NCI-H146 (cell line): ENCODE results near the gene C2orf68.
"Not testable (repeated sequence)": the region's sequence is repeated elsewhere in the genome, so short reads cannot be mapped to it uniquely, and the experiment has no call there.

ENCODE experiments used
- DNase-seq: peaks from one replicate; lab custom pipeline; 2025; lab: John Stamatoyannopoulos, UW

Gene C2orf68, protein sequence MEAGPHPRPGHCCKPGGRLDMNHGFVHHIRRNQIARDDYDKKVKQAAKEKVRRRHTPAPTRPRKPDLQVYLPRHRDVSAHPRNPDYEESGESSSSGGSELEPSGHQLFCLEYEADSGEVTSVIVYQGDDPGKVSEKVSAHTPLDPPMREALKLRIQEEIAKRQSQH

DNA sequence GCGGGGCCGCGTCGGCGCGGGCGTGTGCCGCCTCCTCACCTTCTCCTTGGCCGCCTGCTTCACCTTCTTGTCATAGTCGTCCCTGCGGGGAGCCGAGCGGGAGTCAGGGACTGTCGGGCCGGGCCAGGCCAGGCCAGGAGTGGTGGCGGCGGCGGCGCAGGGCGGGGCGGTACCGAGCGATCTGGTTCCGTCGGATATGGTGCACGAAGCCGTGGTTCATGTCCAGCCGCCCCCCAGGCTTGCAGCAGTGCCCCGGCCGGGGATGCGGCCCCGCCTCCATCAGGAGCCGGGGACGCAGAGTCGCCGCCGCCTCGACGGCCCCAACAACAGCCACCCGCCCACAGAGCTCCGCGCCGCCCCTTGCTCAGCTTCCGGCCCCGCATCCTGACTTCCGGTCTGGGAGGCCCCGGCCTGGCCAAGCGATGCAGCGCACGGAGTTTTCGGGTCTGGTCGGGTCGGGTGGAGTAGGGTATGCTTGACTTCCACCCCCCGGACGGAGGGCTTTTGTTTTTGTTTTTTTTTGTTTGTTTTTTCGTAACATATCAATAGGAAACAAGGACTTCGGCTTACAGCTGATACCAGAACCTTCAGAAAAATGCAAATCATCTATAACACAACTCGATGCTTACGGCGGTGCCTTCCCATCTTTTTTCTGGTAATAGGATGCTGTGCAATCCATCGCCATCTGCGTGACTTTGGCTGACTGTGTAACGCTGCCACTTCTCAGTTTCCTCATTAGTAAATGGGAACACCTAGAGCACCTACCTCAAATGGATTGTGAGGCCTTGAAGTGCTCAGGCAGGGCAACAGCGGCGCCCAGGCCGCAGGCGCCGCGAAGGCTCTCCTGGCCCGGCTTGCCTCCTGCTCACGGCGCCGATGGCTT lies at the start of gene C2orf68:
Gene C2orf68 (minus strand): TSS at position 362 of the 883 bp plus-strand sequence. CDS start 82 bp downstream, at position 280.
- DNase-seq: peak; percentile 91

DNA sequence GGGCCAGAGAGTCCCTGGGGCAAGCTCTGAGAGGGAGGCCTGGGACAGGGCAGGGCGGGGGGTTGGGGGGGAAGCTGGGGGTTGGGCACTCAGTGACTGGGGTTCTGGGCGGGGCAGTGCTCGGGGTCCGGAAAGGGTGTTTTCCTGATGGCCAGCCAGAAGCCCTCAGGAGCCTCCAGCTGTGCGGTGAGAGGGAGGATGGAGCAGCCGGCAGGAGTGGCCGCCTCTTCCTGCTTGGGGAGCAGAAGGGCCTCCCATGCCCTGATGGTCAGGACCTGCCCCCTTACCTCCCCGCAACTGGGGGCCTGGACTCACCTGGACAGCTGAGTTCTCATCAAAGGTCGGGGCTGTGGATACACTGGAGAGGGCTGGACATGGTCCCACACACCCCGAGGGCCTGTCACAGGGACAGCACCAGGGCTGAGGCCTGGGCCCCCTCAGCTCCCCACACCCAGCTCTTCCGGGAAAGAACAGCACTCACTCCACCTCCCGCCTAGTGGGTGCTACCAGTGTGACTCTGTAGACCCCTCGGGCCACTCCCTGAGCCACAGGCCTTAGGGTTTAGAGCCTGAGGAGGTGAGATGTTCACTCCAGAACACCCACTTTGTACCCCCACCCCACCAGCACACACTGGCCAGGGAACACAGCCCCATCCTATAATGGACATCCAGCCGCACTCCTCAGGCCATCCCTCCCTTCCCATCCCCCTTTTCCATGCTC lies 49.4 kb upstream of the C2orf68 start:
- DNase-seq: no peak

DNA sequence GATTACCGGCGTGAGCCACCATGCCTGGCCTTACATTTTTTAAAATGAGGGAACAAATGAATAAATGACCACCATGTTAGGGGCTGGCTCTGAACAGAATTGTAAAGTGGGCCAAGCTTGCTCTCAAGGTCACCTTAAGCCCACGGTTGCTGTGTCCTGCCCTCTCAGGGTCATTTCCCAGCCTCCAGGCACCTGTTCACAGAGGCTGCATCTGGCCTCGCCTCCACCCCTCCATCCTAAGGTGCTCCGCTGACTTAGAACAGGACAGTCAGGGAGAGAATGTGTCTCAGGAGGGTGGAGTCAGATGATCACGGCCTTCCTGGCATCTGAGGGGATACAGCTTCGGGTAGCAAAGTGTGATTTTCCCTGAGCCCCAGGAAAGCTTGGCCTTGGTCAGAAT lies 48.9 kb upstream of the C2orf68 start:
- DNase-seq: no peak

DNA sequence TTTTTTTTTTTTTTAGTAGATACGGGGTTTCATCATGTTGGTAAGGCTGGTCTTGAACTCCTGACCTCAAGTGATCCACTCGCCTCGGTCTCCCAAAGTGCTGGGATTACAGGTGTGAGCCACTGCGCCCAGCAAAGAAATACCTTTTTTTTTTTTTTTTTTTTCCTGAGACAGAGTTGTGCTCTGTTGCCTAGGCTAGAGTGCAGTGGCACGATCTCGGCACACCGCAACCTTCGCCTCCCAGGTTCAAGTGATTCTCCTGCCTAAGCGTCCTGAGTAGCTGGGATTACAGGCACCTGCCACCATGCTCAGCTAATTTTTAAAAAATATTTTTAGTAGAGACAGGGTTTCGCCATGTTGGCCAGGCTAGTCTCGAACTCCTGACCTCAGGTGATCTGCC lies 48.4 kb upstream of the C2orf68 start:
- DNase-seq: not testable (repeated sequence)

DNA sequence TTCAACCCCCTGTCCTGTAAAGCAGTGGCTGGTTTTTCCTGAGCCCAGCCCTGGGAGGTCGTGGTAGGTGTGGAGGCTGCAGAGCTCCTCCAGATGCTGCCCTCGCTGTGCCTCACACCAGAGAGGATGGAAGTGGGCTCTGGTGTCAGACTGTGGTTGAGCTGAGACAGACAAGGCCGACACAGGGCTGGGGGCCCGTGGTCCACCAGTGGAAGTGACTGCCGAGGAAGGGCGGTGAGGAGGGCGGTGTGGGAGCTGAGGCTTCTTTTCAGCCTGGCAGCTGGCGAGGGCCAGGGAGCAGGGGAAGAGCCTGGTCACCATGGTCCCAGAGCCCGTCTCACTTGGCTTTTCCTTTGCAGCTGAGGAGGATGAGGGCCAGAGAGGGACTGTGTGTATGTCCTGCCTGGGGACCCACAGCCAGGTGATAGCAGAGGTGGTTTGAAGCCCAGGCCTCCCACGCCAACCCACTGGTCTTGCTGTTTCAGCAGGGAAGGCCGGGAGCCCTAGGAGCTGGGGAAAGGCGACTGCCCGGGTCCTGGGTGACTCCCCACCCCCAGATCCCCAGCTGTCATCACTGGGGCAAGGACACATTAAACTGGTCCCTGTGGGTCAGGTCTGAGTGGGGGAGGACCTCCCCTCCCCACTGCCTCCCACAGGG lies 47.6 kb upstream of the C2orf68 start:
- DNase-seq: no peak

DNA sequence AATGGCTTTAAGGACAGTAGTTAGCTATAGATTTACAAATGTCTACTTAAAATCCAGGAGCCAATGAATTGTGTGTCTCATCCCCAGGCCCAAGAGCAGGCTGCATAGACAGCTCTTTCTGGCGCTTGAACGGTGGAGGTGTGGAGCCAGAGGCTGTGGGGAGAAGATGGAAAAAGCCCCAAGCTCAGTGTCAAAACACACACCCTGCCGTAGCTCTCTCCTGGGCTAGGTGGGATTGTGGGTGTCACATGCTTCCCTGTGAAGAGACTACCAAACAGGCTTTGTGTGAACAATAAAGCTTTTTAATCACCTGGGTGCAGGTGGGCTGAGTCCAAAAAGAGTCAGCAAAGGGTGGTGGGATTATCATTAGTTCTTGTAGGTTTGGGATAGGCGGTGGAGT lies 45.5 kb upstream of the C2orf68 start:
- DNase-seq: not testable (repeated sequence)

DNA sequence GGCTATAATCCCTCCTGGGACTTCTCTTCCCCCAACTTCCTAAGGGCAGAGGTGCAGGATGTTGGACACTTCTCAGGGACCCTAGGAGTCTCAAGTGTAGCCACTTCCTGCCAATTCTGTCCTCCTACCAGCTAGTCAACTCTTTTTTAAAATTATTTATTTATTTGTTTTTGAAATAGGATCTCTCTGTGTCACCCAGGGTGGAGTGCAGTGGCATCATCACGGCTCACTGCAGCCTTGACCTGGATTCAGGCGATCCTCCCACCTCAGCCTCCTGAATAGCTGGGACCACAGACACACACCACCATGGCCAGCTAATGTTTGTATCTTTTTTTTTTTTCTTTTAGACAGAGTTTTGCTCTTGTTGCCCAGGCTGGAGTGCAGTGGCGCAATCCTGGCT lies 44.6 kb upstream of the C2orf68 start:
- DNase-seq: no peak

DNA sequence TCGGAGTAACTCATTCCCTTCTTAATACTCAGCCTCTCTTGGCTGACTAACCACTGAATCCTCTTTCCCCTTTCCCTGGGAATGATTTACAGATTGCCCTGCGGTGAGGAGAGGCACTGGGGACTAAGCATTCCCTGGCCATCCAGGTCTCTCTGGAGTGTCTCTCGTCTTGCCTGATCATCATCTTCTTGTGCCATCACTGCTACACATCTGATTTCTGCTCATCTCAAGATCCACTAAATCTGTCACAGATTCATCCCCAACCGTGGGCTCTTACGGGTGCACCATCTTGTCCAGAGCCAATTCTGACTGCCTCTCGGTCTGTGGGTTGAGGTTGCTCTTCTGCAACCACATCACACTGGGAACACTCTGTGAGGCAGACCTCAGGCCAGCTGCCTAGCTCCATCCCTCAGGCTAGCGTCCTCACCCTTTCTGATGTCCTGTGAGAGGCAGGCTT lies 44.1 kb upstream of the C2orf68 start:
- no peak for DNase-seq

DNA sequence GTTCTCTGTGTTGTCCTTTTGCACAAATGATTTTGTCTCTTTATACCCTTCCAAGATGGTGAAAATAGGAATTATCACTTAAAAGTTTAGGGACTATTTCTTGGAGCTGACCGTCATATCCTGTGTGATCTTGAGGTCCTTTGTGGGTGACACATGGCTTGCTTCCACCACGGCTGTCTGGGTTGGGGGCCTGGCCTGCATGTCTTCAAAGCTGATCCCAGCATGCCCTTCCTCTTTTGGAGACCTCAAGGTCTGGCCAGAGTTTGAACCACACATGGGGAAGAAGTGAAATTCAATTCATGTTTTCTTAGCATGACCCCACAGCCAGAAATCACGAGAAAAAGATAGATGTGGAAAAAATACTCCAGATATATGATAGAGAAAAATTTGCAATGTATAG lies 42.1 kb upstream of the C2orf68 start:
- DNase-seq: no peak

DNA sequence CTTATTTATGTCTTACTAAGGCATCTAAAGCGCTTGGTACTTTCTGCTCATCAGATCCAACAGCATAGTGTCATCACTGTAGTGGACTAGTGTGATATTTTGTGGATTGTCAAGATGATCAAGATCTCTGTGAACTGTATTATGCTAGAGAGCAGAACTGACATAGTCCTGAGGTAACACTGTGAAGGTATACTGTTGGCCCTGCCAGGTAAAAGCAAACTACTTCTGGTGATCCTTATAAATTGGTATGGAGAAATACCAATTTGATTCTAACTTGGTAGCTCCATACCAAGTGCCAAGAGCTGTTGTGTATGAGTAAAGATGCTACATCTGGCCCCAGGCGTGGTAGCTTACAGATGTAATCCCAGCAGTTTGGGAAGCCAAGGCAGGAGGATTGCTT lies 40.2 kb upstream of the C2orf68 start:
- no peak for DNase-seq

DNA sequence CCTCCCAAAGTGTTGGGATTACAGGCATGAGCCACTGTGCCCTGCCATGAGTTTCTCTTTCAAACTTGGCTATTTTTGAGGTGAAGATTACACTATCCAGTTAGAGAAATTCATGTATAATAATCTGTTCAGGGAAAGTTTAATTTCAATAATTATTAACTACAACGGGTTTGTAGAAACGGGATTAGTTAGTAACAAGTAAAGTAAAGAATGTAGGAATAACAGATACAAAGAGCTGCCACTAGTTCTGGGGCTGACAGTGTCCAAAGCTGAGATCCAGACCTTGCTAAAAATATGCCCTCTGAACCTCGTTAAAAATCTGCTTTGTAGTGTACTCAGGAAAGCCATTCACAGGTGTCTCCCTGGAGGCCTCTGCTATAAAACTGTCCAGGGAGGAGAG lies 39.2 kb upstream of the C2orf68 start:
- no peak for DNase-seq

DNA sequence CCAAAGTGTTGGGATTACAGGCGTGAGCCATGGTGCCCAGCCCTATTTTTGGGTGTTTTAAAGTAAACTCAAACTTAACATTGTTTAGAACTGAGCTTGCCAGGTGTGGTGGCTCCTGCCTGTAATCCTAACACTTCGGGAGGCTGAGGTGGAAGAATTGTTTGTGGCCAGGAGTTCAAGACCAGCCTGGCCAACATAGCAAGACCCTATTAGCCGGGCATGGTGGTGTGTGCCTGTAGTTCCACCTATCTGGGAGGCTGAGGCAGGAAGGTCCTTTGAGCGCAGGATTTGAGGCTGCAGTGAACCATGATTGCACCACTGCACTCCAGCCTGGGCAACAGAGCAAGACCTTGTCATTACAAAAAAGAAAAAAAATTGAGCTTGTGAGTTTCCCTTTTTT lies 38.6 kb upstream of the C2orf68 start:
- DNase-seq: no peak

DNA sequence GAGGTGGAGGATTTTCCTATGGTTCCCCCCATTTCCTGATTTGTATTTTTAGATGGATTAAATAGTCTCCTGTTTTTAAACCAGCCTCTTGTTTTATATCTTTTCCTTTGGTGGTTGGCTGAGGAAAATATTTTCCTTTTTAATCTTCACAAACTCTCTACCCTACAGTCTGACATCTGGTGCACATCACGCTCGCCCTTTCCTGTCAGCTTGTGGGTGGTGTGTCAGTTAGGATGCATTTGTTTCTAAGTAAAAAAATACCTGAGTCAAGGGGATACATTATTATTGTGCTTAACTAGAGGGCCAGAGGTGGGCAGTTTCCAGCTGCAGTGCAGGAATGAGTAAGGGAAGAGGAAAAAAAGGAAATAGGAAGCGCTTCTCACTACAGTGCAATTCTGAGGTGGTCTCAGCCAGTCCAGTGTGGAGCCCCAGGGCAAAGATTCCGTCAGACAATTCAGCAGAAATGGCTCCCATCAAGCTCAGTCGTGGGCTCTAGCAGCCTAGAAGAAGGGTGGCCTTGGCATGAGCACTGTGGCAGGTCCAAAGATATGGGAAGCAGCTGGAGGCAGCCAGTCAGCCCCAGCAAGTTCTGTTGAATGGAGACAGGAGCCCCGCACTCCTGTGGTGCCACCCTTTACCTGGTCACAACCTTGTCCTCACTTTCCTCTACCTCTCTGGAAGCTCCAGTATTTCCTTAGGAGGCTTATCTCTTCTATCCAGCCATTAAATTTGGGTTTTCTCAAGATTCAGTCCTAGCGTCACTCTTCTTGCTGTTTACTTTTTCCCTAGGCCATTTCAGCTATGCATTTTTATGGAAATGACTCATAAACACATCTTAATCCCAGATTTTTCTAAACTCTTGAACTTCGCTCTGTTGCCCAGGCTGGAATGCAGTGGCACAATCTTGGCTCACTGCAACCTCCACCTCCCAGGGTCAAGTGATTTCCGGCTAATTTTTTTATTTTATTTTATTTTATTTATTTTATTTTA lies 37.6 kb upstream of the C2orf68 start:
- DNase-seq: no peak

DNA sequence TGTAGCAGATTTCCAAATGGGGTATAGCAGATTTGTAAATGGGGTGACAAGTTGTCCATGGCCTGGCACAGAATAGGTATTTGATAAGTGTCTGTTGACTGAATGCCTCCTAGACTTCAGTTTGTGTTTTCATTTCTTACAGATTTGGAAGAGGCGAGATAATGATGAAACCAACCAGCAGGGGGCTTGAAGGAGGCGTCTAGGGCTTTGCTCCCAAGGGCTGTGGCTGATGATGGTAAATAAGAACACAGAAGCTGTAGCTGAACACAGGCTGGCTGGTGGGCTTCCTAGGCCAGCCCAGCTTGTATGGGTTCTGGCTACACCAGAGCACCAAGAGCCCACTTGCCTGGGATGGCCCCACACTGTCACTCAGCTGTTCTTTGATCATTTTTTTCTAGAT lies 36.8 kb upstream of the C2orf68 start:
- no peak for DNase-seq

DNA sequence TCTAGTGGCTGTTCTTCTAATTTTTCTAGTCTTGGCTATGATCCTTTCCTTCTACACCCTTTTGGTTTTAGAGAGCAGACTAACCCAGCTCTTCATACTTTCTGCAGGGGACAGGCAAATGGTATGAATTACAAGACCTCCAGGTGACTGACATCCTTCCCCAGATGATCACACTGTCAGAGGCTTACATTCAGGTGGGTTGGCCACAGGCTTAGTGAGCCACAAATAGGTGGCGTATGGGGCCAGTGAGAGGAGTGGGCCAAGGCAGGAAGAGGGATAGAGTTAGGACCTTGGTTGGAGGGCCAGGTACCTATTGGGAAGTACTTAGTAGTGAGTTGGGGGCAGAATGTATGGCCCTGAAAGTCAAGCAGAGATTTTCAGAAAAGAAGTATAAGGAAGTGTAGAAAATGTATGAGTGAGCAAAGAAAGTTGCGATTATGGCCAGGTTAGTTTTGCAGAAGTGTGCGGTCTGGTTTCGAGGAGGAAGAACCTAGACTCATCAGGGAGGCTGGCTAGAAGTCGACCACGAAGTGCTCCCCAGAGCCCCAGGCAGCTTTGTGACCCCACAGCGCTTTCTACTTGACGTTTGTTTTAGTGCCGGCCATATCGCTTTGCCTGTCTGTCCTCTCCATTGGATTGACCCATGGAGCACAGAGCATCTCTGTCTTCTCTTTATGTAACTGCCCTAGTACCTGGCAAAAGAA lies 36.1 kb upstream of the C2orf68 start:
- DNase-seq: no peak

DNA sequence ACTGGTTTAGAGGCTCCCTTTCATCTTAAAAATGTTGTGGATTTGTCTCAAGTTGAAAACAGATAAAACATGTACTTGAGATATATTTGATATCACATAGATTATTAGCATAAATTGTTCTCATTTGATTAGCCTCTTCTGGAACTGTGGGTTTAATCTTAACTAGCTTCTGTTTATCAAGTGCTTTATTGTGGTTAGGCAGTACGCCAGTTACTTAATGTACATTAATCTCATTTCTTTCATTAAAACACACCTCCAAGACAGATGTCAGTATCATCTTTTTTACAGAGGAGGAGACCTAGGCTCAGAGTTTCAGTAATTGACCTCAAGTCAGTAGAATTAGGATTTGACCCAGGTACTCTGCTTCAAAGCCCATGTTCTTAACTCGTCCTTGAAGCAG lies 34.3 kb upstream of the C2orf68 start:
- DNase-seq: no peak

DNA sequence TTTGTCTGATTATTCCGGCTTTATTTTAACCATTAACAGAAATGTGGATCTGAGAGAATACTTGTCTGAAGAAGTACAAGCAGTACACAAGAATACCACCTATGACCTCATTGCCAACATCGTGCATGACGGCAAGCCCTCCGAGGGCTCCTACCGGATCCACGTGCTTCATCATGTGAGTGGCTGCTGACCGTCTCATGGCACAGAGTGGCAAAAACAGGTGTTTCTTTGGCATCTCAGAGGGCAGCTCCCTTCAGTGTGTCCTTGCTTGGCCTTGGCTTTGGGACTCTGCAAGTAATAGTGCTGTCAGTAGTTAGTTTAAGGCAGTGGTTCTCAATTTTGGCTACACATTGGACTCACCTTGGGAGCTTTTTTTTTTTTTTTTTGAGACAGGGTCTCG lies 33.0 kb upstream of the C2orf68 start:
- no peak for DNase-seq

DNA sequence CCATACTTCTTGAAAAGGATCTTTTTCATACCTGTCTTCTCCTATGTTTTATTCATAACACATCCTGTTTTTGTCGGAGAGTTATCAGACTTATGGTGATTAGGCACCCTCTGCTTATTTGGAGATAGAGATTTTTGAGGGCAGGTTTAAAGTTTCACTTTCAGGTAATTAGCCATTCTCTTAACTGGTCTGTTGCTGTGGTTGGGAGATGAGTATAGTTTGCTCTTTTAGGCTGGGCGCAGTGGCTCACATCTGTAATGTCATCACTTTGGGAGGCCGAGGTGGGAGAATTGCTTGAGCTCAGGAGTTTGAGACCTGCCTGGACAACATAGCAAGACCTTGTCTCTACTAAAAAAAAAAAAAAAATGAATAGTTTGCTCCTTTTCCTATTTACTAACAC lies 30.9 kb upstream of the C2orf68 start:
- no peak for DNase-seq

DNA sequence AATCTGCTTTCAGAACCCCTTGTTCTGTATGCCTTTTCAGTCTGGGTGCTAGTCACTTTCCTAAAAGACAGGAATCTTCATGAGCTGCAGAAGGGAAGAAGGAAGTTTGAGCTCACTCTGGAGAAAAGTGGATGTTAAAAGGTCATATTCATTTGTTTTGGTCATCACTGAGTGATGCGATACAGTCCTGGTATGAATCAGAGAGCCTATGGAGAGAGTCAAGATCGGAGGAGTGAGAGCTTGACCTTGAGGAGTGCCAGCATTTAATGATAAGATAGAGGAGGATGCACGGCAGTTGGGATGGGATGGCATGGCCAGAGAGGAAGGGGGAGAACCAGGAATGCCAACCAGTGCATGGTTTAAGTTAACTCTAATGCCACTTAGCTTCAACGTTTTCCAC lies 23.8 kb upstream of the C2orf68 start:
- no peak for DNase-seq

DNA sequence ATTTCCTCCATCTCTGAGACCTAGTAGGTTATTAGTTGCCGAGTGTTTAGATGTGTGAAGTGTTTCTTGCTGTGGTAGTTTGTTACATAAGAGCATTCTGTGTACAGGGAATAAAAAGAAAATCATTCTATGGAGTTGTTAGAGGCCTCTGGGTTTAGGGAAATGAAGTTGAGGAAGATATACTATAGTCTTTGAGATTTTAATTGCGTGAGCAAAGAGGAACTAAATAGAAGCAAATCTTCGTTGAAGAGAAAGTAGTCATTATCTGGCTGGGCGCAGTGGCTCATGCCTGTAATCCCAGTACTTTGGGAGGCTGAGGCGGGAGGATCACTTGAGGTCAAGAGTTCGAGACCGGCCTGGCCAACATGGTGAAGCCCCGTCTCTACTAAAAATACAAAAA lies 23.1 kb upstream of the C2orf68 start:
- no peak for DNase-seq

DNA sequence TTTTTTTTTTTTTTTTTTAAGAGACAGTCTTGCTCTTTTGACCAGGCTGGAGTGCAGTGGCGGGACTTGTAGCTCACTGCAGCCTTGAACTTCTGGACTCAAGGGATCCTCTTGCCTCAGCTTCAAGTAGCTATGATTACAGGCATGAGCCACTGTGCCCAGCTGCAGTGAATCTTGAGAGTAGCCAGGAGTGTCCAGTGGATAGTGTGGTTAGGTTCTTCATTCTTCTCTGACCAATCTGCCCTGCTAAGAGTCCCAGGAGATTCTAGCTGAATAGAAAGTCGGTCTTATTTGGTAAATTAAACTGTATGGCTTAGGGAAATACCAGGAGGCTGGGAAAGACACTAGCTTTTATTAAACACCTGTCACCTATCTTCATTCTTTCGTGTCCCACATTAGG lies 19.4 kb upstream of the C2orf68 start:
- no peak for DNase-seq
